Stimulated activated naive CD8-positive, alpha-beta T cell treated with anti-CD3 and anti-CD28 coated beads, Interleukin-15, Interleukin-2, amounts not matched to agents 100 U/mL and 50 U/mL, for 24 hours (primary cell): Measurements from ENCODE around the gene RAB3D.
A peak's percentile ranks its signal among the peaks of the same experiment; 100 is the strongest.
"Not testable (repeated sequence)": the region's sequence is repeated elsewhere in the genome, so short reads cannot be mapped to it uniquely, and the experiment has no call there.

Source experiments
- ATAC-seq: fragments of 150-1000 bp; cut with Tn5 transposase; one replicate; pipeline ENCODE4 v1.10.0; 2021
- DNase-seq: peaks from one replicate; pipeline ENCODE4 v3.0.0; 2021

Gene RAB3D

DNA sequence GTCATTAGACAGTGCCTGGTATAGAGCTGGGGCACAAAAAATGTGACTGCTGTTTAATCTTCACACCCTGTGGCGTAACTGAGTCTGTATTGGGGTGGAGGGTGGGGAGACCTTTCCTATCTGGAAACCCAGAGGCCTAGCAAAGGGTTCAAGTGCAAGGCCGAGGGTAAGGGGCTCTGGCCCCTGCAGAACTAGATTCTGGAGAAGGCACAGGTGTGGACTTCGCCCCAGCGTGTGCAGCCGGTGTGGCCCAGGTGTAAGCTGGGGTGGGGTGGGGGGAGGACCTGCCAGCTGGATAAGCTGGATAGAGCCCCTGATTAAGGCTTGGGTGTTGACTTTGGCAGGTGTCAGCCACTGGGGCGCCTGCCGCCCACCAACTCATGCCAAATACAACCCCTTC, 1.3 kb downstream of the RAB3D start:
- DNase-seq = no peak
- ATAC-seq = no peak

- ATAC-seq (no peak), DNase-seq (no peak)
These were observed 2.4 kb downstream of the RAB3D start for GRCh38 chr19:11337080-11337479.

- DNase-seq (no peak), ATAC-seq (no peak)
These were observed 3.9 kb downstream of the RAB3D start for GRCh38 chr19:11335449-11336146.

DNA sequence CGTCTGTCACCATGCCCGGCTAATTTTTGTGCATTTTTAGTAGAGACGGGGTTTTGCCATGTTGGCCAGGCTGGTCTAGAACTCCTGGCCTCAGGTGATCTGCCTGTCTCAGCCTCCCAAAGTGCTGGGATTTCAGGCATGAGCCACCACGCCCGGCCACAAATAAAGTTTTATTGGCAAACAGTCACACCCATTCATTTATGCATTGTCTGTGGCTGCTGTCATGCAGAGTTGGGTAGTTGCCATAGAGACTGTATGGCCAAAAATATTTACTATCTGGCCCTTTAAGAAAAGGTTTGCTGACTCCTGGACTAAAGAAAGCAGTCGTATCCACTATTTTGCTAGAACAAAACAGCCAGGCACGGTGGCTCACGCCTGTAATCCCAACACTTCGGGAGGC, 5.6 kb downstream of the RAB3D start:
- ATAC-seq, DNase-seq: not testable (repeated sequence)

- DNase-seq = no peak
- no peak for ATAC-seq
These were observed 6.6 kb downstream of the RAB3D start for GRCh38 chr19:11332822-11333221.

DNA sequence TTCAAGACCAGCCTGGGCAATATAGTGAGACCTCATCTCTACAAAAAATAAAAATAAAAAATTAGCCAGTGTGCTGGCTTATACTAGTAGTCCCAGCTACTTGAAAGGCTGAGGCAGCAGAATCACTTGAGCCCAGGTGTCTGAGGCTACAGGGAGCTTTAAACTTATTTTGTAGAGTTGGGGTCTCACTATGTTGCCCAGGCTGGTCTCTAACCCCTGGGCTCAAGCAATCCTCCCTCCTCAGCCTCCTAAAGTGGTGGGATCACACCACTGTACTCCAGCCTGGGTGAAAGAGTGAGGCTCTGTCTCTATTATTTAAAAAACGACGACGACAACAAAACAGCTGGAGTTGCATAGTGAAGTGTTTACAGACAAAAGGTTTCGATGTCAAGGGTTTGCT, 8.0 kb downstream of the RAB3D start:
- no peak for ATAC-seq
- DNase-seq = no peak

DNA sequence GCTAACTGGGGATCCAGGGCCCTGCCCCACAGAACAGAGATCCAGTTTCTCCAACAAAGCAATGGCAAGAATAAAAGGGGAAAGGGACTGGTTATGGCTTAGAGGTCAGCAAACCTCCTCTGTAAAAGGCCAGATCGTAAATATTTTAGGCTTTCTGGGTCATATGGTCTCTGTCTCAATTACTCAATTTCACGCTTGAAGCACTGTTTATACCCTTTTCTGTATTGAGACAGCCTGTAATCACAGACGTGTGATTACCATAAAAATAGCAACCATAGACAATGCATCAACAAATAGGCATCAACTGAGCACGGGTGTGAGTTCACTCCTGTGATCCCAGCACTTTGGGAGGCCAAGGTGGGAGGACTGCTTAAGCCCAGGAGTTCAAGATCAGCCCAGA, 9.3 kb downstream of the RAB3D start:
- no peak for ATAC-seq

GRCh38 chr19:11325544-11325943, 13.9 kb downstream of the RAB3D start:
- DNase-seq (no peak), ATAC-seq (no peak)

More for the DNA sequence above, 9.3 kb downstream of the RAB3D start:
- no peak for DNase-seq

DNA sequence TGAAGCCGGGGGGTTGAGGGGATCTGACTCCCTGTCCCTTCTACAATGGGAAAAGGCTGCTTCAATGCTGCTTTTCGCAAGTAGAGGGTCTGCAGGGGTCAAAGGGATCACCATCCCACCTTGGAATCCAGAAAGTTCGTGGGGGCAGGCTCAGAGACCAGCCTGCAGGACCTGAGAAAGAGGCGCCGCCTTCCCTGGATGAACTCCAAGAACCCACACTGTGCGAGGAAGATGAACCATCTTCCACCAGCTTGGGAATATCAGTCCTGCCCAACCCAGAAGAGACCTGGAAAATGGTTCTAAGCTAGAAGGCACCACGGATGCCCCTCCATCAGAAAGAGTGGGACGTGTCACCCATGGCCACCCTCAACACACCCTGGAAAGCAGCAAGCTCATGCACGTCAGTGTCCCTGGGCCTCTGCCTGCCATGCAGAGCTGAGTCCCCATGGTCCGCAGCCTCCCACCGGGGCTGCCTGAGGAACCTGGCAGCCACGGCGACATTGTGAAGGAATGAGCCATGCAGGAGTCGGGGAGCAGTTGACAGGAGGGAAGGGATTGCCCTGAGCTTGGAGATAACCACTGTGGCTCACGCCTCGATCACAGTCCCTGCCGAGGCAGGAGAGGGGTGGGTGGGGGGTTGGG, 14.6 kb downstream of the RAB3D start:
- no peak for ATAC-seq
- DNase-seq = no peak

- peak; percentile 46 for DNase-seq
These were observed 15.3 kb downstream of the RAB3D start for GRCh38 chr19:11324079-11324661.

GRCh38 chr19:11323601-11324078, 15.8 kb downstream of the RAB3D start:
- no peak for ATAC-seq
- DNase-seq = no peak

More at GRCh38 chr19:11324079-11324661, 15.3 kb downstream of the RAB3D start:
- ATAC-seq = no peak

DNA sequence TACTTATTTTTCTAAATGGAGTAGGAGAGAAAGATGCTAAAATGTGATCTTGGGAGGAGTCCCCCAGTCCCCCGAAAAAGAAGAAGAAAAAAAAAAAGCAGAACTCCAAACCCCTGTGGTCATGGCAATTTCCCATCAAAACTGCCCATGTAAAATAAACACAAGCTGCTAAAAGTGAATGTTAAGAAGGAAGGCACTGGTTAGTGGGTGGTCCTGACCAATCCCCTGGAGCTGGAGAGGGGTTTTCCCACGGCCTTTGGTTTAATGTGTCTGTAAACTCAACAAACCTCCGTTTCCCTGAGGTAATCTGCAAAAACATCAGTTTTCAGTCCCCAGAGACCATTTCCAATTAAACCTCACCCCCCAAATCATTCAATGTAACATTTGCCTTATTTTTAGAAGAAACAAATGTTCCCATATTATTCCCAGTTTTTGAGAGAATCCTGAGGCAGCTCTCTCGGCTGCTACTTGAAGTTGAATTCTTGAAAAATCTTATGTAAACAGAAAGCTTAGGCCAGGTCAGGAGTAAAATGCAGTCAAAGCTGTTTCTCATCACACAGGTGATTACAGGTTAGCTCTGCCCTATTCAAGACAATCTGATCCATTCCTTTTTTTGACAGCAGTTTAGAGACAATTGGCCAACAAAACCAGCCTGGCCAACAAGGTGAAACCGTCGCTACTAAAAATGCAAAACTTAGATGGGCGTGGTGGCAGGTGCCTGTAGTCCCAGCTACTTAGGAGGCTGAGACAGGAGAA, 17.0 kb downstream of the RAB3D start:
- DNase-seq = no peak
- no peak for ATAC-seq

DNA sequence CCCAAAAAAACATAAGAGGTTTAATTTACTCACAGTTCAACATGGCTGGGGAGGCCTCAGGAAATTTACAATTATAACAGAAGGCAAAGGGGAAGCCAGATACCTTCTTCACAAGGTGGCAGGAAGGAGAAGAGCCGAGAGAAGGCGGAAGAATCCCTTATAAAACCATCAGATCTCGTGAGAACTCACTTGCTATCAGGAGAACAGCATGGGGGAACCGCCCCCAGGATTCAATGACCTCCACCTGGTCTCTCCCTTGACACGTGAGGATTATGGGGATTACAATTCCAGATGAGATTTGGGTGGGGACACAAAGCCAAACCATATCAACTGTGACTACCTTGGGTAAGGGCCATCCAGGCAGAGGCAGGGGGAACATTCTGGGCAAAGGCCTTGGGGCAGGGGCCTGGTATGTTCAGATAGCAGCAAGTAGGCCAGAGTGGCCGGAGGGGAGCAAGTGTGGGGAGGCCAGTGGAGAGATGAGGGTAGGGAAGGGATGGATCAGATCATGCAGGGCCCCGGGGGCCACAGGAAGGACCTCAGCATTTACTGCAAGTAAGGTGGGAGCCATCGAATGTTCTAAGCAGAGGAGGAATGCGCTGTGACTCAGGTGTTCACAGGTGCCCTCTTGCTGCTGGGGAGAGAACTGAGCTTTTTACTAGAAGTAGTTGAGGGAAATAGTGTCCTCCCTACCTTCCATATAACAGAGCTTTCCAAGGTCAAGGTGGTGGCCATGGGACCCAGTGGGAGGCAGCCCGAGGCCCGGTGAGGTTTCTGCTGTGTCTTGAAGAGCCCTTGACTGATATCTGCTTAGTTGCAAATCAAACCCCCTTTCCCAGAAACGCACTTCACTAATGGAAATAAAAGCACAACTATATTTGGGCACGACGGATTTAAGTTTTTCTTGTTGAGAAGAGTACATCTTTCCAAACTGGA, 18.0 kb downstream of the RAB3D start:
- ATAC-seq (no peak), DNase-seq (no peak)

DNA sequence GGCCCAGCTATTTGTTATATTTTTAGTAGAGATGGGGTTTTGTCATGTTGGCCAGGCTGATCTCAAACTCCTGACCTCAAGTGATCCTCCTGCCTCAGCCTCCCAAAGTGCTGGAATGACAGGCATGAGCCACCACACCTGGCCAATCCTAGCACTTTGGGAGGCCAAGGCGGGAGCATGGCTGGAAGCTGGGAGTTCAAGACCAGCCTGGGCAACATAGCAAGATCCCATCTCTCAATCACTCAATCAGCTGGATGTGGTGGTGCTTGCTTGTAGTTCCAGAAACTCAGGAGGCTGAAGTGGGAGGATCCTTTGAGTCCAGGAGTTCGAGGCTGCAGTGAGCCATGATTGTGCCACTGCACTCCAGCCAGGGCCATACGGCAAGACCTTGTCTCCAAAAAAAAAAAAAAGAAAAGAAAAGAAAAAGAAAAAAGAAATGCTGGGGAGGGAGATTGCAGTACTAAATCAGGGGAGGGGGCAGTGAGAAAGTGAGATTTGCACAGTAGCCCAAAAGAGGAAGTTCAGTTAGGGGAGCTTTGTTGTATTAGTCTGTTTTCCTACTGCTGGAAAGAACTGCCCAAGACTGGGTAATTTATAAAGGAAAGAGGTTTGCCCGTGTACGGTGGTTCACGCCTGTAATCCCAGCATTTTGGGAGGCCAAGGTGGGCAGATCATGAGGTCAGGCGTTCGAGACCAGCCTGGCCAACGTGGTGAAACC, 19.0 kb downstream of the RAB3D start:
- not testable (repeated sequence) for ATAC-seq, DNase-seq

GRCh38 chr19:11306337-11306736, 33.1 kb downstream of the RAB3D start:
- ATAC-seq = no peak
- DNase-seq = no peak

- no peak for DNase-seq
These were observed 34.5 kb downstream of the RAB3D start for GRCh38 chr19:11304936-11305335.

GRCh38 chr19:11300811-11301120, 38.7 kb downstream of the RAB3D start:
- no peak for DNase-seq
- ATAC-seq = no peak

More at GRCh38 chr19:11304936-11305335, 34.5 kb downstream of the RAB3D start:
- no peak for ATAC-seq

- DNase-seq (no peak), ATAC-seq (no peak)
These were observed 39.3 kb downstream of the RAB3D start for GRCh38 chr19:11299946-11300810.

DNA sequence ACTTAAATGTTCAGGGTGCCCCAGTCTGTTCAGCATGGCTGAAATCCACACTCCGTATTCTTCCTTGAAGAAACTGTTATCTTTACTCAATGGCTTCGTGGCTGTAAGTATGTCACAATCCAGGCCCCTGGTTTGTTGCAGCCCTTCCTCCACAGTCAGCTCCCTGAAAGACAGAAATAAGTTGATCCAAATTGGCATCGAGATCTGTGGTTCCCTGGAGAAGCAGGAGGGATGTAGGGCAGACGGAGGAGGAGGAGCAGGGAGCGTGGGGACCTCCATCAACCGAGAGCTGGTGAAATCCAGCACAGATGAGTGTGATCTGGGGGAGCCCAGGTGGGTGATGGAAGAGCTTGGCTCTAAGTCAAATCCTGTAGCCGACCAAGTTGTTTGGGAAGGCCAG, 43.2 kb downstream of the RAB3D start:
- ATAC-seq (no peak), DNase-seq (no peak)

DNA sequence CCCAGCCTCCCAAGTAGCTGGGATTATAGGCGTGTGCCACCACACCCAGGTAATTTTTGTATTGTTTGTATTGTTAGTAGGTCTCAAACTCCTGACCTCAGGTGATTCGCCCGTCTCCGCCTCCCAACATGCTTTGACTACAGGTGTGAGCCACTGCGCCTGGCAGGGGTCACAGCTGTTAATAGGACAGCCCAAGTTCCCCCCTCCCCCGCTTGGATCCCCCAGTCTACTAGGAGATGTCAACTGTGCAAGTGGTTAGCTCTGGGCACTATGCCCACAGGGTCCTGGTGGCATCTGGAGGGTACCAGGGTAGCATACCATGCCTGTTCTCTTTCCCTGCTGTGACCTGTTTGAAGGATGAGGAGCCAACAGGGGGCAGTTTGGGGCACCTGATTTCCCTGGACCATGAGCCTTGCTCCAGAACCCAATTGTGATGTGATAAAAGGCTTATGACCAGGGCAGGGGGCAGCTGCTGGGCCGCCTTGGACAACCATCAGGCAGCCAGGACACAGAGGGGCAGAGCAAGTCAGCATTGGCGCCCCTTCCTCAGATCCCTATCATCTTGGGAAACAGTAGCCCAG, 43.7 kb downstream of the RAB3D start, which contains the start of gene TSPAN16:
TSS of gene TSPAN16 (plus strand) at position 496 of the 581 bp plus-strand sequence. CDS start 138 bp downstream, outside the sequence.
- ATAC-seq = no peak

More for the DNA sequence above, 43.7 kb downstream of the RAB3D start, which contains the start of gene TSPAN16:
- no peak for DNase-seq
